Renal cortex interstitium (tissue), 11 donors: ENCODE data around the gene TPM1. TPM values are rescaled to one million over a fixed set of nuclear protein-coding genes. Genes with fewer than 3 reads are reported as not detected.
"Not testable (repeated sequence)": the region's sequence is repeated elsewhere in the genome, so short reads cannot be mapped to it uniquely, and the experiment has no call there.

ENCODE experiments used
- DNase-seq, 11 donors: peaks; one replicate each; pipeline ENCODE4 v3.0.0-alpha.2; 2013; ENCODE audit warnings: low read depth in 9 of 11, low spot score in 4 of 11; ENCODE audit errors: extremely low read depth in 1 of 11
- polyA plus RNA-seq, 3 donors: library from polyadenylated mRNA; unstranded; fragments of 120-200 nt; gene quantifications; one replicate each; pipeline ENCODE4 v1.2.1, GENCODE V29; 2013; ENCODE audit not compliant: insufficient read length in 3 of 3

The TPM1 gene
- polyA plus RNA-seq, 3 donors, result 488 to 652 (median 529) TPM

GRCh38 chr15:63098901-63099300 lies 56.4 kb downstream of the TPM1 start:
- DNase-seq, result not testable (repeated sequence)

DNA sequence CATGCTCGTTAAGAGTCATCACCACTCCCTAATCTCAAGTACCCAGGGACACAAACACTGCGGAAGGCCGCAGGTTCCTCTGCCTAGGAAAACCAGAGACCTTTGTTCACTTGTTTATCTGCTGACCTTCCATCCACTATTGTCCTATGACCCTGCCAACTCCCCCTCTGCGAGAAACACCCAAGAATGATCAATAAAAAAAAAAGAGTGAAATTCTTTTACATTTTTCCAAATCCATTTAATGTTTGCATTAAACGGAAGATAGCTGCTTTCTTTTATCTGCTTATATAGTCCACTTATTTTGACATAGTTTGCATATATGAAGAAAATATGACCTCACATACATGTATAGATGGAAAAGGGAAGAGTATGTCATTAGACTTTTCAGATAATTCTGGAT lies 57.0 kb downstream of the TPM1 start:
- DNase-seq, result not testable (repeated sequence)

- no peak for DNase-seq
Measured at GRCh38 chr15:63103416-63103815, 60.9 kb downstream of the TPM1 start.

GRCh38 chr15:63104727-63105126 lies 62.2 kb downstream of the TPM1 start:
- no peak for DNase-seq

DNA sequence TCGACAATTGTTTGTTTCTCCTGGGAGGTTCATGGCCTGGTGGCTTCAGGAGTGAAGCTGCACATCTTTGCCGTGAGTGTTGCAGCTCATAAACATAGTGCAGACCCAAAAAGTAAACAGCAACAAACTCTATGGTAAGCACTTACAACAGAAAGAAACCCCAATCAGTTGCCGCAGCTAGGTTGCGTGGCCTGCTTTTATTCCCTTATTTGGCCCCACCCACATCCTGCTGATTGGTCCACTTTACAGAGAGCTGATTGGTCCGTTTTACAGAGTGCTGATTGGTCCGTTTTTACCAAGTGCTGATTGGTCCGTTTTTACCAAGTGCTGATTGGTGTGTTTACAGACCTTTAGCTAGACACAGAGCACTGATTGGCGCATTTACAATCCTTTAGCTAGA lies 62.8 kb downstream of the TPM1 start:
- DNase-seq, result not testable (repeated sequence)

- DNase-seq, result peak in 9 of 11 donors; percentile 46 to 72 (median 57)
Measured at GRCh38 chr15:63107895-63108546, 65.5 kb downstream of the TPM1 start.

- no peak for DNase-seq
Measured at GRCh38 chr15:63109498-63109897, 67.0 kb downstream of the TPM1 start.

- no peak for DNase-seq
Measured at GRCh38 chr15:63109920-63110319, 67.4 kb downstream of the TPM1 start.

DNA sequence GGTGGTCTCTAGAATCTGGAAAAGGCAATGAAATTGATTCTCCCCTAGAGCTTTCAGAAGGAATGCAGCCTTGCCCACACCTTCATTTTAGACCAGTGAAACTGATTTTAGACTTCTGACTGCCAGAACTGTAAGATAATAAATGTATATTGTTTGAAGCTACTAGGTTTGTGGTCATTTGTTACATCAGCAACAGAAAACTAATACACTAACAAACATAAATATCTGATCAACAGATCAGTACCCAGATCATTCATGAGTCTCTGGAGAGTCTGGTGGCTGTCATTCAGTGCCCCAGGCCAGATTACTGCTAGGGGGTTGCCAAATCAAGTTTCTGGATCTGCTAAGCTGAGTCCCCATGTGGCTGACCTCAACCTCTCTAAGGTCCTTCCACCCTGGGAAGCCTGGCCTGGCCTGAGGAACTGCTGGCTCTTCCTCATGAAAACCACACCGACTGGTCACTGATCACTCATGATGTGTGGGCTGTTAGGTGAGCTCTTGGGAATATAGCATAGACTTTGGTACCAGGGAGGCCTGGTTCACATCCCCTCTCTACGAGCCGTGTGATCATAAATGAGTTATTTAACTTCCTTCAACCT lies 68.0 kb downstream of the TPM1 start:
- no peak for DNase-seq

DNA sequence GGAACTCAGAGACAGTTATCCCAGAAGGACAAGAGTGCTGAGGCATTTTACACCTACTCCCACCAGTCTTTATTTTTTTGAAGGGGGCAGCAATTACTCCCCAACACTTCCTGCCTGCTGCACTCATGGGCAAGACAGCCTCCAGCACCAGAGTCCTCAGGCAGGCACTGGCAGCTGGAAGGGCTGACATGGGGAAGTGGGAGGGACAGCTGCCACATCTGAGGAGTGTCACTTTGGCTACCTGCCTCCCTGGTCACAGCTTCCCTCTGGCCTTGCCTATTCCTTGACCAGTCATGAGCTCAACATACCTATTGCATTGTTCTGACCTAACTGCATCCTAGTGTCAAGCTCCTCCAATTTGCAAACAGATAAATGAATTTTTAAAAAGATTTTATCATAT lies 68.9 kb downstream of the TPM1 start:
- no peak for DNase-seq

DNA sequence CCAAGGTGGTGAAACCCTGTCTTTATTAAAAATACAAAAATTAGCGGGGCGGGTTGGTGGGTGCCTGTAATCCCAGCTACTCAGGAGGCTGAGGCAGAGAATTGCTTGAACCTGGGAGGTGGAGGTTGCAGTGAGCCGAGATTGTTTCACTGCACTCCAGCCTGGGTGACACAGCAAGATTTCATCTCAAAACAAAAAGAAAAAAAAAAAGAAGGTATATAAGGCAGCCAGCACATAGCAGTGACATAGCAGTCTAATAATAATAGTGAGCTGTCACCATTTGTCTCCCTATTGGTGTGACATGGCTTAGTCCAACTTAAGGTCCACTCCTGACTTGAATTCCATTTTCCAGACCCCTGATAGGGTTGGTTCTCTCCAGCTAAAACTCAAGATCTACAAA lies 70.3 kb downstream of the TPM1 start:
- no peak for DNase-seq

GRCh38 chr15:63114465-63114864 lies 71.9 kb downstream of the TPM1 start:
- no peak for DNase-seq

Other genes with a start within 250 kb of the TPM1 start
- gene LACTB, start 79.1 kb downstream of the TPM1 start, polyA plus RNA-seq, result 10 to 100 TPM; 16.5 to 20.0 (median 16.9) TPM
- gene RPS27L, start 114.7 kb downstream of the TPM1 start, polyA plus RNA-seq, result 10 to 100 TPM; 78.3 to 98.9 (median 95.5) TPM
- 10 to 100 TPM; 29.2 to 31.4 (median 29.8) TPM for gene RAB8B, start 146.9 kb downstream of the TPM1 start, polyA plus RNA-seq
- gene APH1B, start 234.9 kb downstream of the TPM1 start, polyA plus RNA-seq, result 10 to 100 TPM; 16.1 to 20.0 (median 17.7) TPM